OCI-LY3 (cell line): ENCODE data around the gene CARD9.

ENCODE experiments used
- EZH2phosphoT487 ChIP-seq: fragments of 200-600 bp; shearing (Covaris generic); IDR thresholded peaks from 2 replicates; pipeline ENCODE4 v1.6.1; 2018; ENCODE audit warnings: antibody characterized with exemption, mixed run types, low read depth
- TF ChIP-seq, protein P1 (sequence below): fragments of 200-600, 300-600 bp; sonication (generic); IDR thresholded peaks from 2 replicates; pipeline ENCODE4 v1.5.1; 2014; ENCODE audit warnings: antibody characterized with exemption, low read length, low read depth

DNA sequence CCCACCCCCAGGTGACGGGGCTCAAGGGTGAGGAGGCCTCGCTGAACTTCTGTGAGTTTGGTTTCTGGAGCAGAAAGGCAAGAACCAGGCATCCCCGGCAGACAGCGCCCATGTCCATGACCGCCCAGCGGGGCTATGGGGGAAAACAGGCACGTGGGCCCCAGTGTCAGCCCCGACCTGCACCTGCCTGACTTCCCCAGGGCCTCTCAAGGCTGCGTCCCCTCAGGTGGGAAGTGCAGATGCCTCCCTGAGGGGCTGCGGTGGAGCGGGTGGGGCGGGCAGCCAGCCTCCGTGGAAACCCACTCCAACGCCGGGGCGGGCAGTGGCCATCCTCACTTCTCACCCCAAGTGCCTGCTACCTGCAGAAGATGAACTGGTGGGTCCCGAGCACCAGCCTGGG, 6.9 kb upstream of the CARD9 start:
- TF ChIP-seq, protein P1, sequence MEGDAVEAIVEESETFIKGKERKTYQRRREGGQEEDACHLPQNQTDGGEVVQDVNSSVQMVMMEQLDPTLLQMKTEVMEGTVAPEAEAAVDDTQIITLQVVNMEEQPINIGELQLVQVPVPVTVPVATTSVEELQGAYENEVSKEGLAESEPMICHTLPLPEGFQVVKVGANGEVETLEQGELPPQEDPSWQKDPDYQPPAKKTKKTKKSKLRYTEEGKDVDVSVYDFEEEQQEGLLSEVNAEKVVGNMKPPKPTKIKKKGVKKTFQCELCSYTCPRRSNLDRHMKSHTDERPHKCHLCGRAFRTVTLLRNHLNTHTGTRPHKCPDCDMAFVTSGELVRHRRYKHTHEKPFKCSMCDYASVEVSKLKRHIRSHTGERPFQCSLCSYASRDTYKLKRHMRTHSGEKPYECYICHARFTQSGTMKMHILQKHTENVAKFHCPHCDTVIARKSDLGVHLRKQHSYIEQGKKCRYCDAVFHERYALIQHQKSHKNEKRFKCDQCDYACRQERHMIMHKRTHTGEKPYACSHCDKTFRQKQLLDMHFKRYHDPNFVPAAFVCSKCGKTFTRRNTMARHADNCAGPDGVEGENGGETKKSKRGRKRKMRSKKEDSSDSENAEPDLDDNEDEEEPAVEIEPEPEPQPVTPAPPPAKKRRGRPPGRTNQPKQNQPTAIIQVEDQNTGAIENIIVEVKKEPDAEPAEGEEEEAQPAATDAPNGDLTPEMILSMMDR = no peak
- no peak for TF ChIP-seq EZH2phosphoT487
